Measurements from ENCODE around the gene GANAB.

DNA sequence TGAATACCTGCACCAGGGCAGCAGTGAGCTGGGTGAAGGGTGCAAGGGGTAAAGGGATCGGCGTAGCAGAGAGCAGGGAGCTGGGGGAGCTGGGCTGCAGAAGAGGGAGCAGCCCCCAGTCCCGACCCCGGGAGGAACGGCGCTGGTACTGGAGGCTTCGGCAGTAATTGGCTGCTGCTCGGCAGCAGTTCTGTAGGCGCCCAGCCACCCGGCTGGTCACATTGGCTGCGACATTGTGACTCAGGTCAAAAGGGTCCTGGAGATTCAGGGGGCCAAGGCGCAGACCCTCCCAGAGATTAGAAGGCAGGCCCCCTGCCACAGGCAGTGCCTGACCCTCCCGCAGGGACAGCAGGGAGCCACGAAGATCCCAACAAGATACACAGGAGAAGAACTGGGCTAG lies 70.6 kb downstream of the GANAB start:
- TF ChIP-seq, protein P1, sequence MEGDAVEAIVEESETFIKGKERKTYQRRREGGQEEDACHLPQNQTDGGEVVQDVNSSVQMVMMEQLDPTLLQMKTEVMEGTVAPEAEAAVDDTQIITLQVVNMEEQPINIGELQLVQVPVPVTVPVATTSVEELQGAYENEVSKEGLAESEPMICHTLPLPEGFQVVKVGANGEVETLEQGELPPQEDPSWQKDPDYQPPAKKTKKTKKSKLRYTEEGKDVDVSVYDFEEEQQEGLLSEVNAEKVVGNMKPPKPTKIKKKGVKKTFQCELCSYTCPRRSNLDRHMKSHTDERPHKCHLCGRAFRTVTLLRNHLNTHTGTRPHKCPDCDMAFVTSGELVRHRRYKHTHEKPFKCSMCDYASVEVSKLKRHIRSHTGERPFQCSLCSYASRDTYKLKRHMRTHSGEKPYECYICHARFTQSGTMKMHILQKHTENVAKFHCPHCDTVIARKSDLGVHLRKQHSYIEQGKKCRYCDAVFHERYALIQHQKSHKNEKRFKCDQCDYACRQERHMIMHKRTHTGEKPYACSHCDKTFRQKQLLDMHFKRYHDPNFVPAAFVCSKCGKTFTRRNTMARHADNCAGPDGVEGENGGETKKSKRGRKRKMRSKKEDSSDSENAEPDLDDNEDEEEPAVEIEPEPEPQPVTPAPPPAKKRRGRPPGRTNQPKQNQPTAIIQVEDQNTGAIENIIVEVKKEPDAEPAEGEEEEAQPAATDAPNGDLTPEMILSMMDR (IDR thresholded peaks at IDR 0.05; ENCODE audit: insufficient read depth, low read depth, low read length) = no peak
- no peak for TF ChIP-seq EZH2 (IDR thresholded peaks at IDR 0.05; ENCODE audit: insufficient read depth, low read length)
